PC-9 (cell line): ENCODE results near the gene CLNK. TPM values are rescaled to one million over a fixed set of nuclear protein-coding genes. Genes with fewer than 3 reads are reported as not detected.

Experiments
- BruUV-seq: library from RNA; stranded (reverse); fragments of 400-500 nt; replicated peaks from 2 replicates; lab custom pipeline; 2021; lab: Mats Ljungman, UMichigan
- CTCF ChIA-PET: fragments of 300-600 bp; sonication (Branson Sonifier 250); formaldehyde crosslinking; loops from one replicate; lab custom pipeline; 2022; ENCODE audit warnings: antibody characterized with exemption; lab: Charles Lee
- POLR2A ChIA-PET: fragments of 300-600 bp; sonication (Branson Sonifier 250); formaldehyde crosslinking; loops from one replicate; lab custom pipeline; 2022; ENCODE audit warnings: antibody characterized with exemption; ENCODE audit not compliant: unreplicated experiment; lab: Charles Lee
- DNase-seq, 2 experiments: peaks; one replicate each; pipeline versions ENCODE4 v3.0.0 to v3.0.0-alpha.2; 2015 to 2022; ENCODE audit warnings: mixed read lengths in 1 of 2
- H2AFZ ChIP-seq: fragments of 200-600 bp; sonication (generic); 2 replicates; pipeline ENCODE4 v1.8.1; 2017; ENCODE audit warnings: antibody characterized with exemption
- H3F3A ChIP-seq: fragments of 200-600 bp; sonication (generic); 2 replicates; pipeline ENCODE4 v1.8.1; 2017; ENCODE audit warnings: antibody characterized with exemption, mild to moderate bottlenecking, low read depth; ENCODE audit not compliant: insufficient read depth
- H3K27ac ChIP-seq: fragments of 200-600 bp; sonication (generic); 2 replicates; pipeline ENCODE4 v1.6.1; 2016; ENCODE audit warnings: mixed run types
- H3K27me3 ChIP-seq: fragments of 200-600 bp; sonication (generic); 2 replicates; pipeline ENCODE4 v1.6.1; 2016; ENCODE audit warnings: low read depth, mixed run types; ENCODE audit not compliant: insufficient read depth
- H3K36me3 ChIP-seq: fragments of 200-600 bp; sonication (generic); 2 replicates; pipeline ENCODE4 v1.6.1; 2016; ENCODE audit warnings: low read depth, mixed run types
- H3K4me1 ChIP-seq: fragments of 200-600 bp; sonication (generic); replicated peaks from 2 replicates; pipeline ENCODE4 v1.6.1; 2016; ENCODE audit warnings: mixed run types; ENCODE audit not compliant: insufficient read depth
- H3K4me2 ChIP-seq: fragments of 200-600 bp; sonication (generic); 2 replicates; pipeline ENCODE4 v1.6.1; 2017; ENCODE audit warnings: mixed run types
- H3K4me3 ChIP-seq: fragments of 200-600 bp; sonication (generic); 2 replicates; pipeline ENCODE4 v1.6.1; 2016; ENCODE audit warnings: mixed run types
- H3K79me2 ChIP-seq: fragments of 200-600 bp; sonication (generic); 2 replicates; pipeline ENCODE4 v1.6.1; 2017; ENCODE audit warnings: low read depth, mixed run types
- H3K9me2 ChIP-seq: fragments of 200-600 bp; sonication (generic); 2 replicates; pipeline ENCODE4 v1.8.1; 2017; ENCODE audit warnings: mild to moderate bottlenecking; ENCODE audit not compliant: insufficient read depth
- H3K9me3 ChIP-seq: fragments of 200-600 bp; sonication (generic); 2 replicates; pipeline ENCODE4 v1.8.1; 2016; ENCODE audit warnings: low read depth; ENCODE audit not compliant: insufficient read depth
- H4K20me1 ChIP-seq: fragments of 200-600 bp; sonication (generic); 2 replicates; pipeline ENCODE4 v1.8.1; 2017; ENCODE audit not compliant: insufficient read depth
- EZH2 ChIP-seq: fragments of 200-600 bp; sonication (generic); IDR thresholded peaks from 2 replicates; pipeline ENCODE4 v1.8.0; 2017; ENCODE audit warnings: antibody characterized with exemption, low read depth
- intact Hi-C: fragments of 100-400 bp; cut with micrococcal nuclease; formaldehyde crosslinking; loops from one replicate; pipeline ENCODE4 v1.10.0; 2022; ENCODE audit not compliant: unreplicated experiment
- total RNA-seq: library from RNA; stranded (reverse); gene quantifications from 2 replicates; pipeline ENCODE4 v1.2.3, GENCODE V29; 2021
- TF ChIP-seq, protein P1 (sequence below): fragments of 200-600 bp; sonication (generic); conservative IDR thresholded peaks from 2 replicates; pipeline ENCODE4 v1.6.1; 2017; ENCODE audit warnings: mixed run types, antibody characterized with exemption, mild to moderate bottlenecking, moderate library complexity

CLNK gene
- total RNA-seq, 1 experiment from 2014 or later: not detected

GRCh38 chr4:10639100-10639499 lies 45.5 kb downstream of the CLNK start:
- Histone ChIP-seq H3K27me3 (no peaks in the 10 kb centered on the region), H3K4me3 (no peak overlapping the region), H3K4me2 (no peak overlapping the region), H2AFZ (no peak overlapping the region), H3K9me2 (no peaks in the 10 kb centered on the region), H3K36me3 (no peaks in the 10 kb centered on the region), H3K79me2 (no peaks in the 10 kb centered on the region), H3K4me1 (no peaks in the 10 kb centered on the region), H3K9me3 (no peaks in the 10 kb centered on the region), H3F3A (no peaks in the 10 kb centered on the region), H3K27ac (no peak overlapping the region), H4K20me1 (no peaks in the 10 kb centered on the region)
- CTCF ChIA-PET: no interaction called here
- TF ChIP-seq, protein P1, sequence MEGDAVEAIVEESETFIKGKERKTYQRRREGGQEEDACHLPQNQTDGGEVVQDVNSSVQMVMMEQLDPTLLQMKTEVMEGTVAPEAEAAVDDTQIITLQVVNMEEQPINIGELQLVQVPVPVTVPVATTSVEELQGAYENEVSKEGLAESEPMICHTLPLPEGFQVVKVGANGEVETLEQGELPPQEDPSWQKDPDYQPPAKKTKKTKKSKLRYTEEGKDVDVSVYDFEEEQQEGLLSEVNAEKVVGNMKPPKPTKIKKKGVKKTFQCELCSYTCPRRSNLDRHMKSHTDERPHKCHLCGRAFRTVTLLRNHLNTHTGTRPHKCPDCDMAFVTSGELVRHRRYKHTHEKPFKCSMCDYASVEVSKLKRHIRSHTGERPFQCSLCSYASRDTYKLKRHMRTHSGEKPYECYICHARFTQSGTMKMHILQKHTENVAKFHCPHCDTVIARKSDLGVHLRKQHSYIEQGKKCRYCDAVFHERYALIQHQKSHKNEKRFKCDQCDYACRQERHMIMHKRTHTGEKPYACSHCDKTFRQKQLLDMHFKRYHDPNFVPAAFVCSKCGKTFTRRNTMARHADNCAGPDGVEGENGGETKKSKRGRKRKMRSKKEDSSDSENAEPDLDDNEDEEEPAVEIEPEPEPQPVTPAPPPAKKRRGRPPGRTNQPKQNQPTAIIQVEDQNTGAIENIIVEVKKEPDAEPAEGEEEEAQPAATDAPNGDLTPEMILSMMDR: no peak
- TF ChIP-seq EZH2: no peak
- intact Hi-C loops: no loop called here
- POLR2A ChIA-PET: no interaction called here
- DNase-seq: no peak
- no TSS peak for BruUV-seq

DNA sequence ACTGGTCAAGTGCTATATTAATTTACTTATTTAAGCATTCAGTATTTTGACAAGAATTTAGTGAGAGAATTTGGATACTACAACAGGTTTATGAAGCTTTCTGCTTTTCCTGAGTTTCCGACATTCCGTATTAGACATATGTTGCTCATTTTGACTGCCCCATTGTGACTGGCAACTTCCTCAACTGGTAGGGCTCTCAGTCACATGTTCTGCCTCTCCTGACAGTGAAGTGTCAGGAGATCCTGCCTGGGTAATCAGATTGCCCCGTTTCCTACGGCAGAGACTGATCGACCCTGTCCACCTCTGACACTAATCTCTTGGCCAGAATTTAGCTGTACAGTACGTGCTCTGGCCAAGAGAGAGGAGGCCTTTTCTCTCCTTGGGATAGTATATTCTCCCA lies 49.5 kb downstream of the CLNK start:
- Histone ChIP-seq H4K20me1 (no peaks in the 10 kb centered on the region), H3K4me2 (no peak overlapping the region), H3K4me3 (no peak overlapping the region), H3K27me3 (no peaks in the 10 kb centered on the region), H3F3A (no peaks in the 10 kb centered on the region), H3K79me2 (no peaks in the 10 kb centered on the region), H3K27ac (no peak overlapping the region), H3K4me1 (no peaks in the 10 kb centered on the region), H3K9me2 (no peaks in the 10 kb centered on the region), H3K36me3 (no peaks in the 10 kb centered on the region), H3K9me3 (no peaks in the 10 kb centered on the region), H2AFZ (no peak overlapping the region)
- ChIA-PET CTCF (no interaction called here), POLR2A (no interaction called here)
- BruUV-seq: no TSS peak
- TF ChIP-seq, protein P1: no peak
- TF ChIP-seq EZH2: no peak
- DNase-seq: no peak
- intact Hi-C loops: no loop called here

- TF ChIP-seq EZH2: no peak
- TF ChIP-seq, protein P1: no peak
- Histone ChIP-seq H3K4me3 (no peak overlapping the region), H3K9me2 (no peaks in the 10 kb centered on the region), H3K4me2 (no peak overlapping the region), H3K36me3 (no peaks in the 10 kb centered on the region), H2AFZ (no peak overlapping the region), H3K4me1 (no peaks in the 10 kb centered on the region), H4K20me1 (no peaks in the 10 kb centered on the region), H3K79me2 (no peaks in the 10 kb centered on the region), H3F3A (no peaks in the 10 kb centered on the region), H3K9me3 (no peaks in the 10 kb centered on the region), H3K27me3 (no peaks in the 10 kb centered on the region), H3K27ac (no peak overlapping the region)
- ChIA-PET CTCF (no interaction called here), POLR2A (interaction anchor here (0.7 kb wide), 1 partner anchor 15 kb away, joined by 9 read pairs; no protein-coding TSS in a partner anchor)
- intact Hi-C loops: no loop called here
- no peak for DNase-seq
- BruUV-seq: no TSS peak
These were observed 55.2 kb downstream of the CLNK start for GRCh38 chr4:10629394-10629793.
